Panc1 (cell line): Measurements from ENCODE around the gene WSCD2.

ENCODE experiments used
- CTCF ChIP-seq: fragments of 450-650 bp; IDR thresholded peaks from 2 replicates; pipeline ENCODE4 v1.5.1; 2017; ENCODE audit warnings: mild to moderate bottlenecking
- POLR2AphosphoS5 ChIP-seq: IDR thresholded peaks from 2 replicates; pipeline ENCODE4 v1.6.1; 2012; ENCODE audit warnings: mild to moderate bottlenecking, low read depth, low read length, moderate library complexity

DNA sequence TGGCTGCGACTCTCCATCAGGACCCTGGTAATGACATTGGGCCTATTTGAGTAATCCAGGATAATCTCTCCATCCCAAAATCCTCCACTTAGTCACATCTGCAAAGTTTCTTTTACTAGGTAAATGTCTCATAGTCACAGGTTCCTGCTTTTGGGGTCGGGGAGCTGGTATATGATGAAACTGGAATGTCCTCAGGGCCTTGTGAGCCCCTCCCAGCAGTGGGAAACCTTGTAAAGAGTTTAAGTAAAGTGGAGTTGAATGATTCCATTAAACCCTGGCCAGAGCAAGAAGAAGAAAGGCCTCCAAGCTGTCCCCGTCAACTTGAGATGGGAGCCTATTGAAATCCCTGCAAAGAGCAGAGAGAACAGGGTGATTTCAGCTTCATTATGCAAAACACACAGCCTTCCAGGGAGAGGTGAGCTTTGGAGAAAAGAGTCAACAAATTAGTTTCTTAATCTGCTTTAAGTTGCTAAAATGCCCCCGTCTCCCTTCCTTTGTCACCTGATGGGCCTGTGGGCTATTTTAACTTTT, 12.6 kb downstream of the WSCD2 start:
- TF ChIP-seq CTCF, result no peak
- TF ChIP-seq POLR2AphosphoS5, result no peak
